HEK293 (cell line): ENCODE results near the gene HINT3.

Source experiments
- ELK4 ChIP-seq: IDR thresholded peaks from 2 replicates; pipeline ENCODE4 v1.6.1; 2011; ENCODE audit warnings: mild to moderate bottlenecking, low read depth, low read length, borderline replicate concordance
- KLF10 ChIP-seq: fragments of 450-650 bp; IDR thresholded peaks from 2 replicates; pipeline ENCODE4 v1.5.1; 2018; ENCODE audit warnings: missing biosample characterization, mild to moderate bottlenecking, missing genetic modification characterization
- KLF16 ChIP-seq: fragments of 450-650 bp; formaldehyde crosslinking; IDR thresholded peaks from 2 replicates; pipeline ENCODE4 v1.5.1; 2017; ENCODE audit warnings: missing biosample characterization, missing genetic modification characterization
- KLF9 ChIP-seq: fragments of 450-650 bp; formaldehyde crosslinking; IDR thresholded peaks from 2 replicates; pipeline ENCODE4 v1.5.1; 2016; ENCODE audit warnings: missing biosample characterization, missing genetic modification characterization, low read depth
- PATZ1 ChIP-seq: fragments of 450-650 bp; formaldehyde crosslinking; IDR thresholded peaks from 2 replicates; pipeline ENCODE4 v1.5.1; 2016; ENCODE audit warnings: missing biosample characterization, missing genetic modification characterization
- PRDM10 ChIP-seq: fragments of 450-650 bp; formaldehyde crosslinking; IDR thresholded peaks from 2 replicates; pipeline ENCODE4 v1.5.1; 2016; ENCODE audit warnings: missing biosample characterization, missing genetic modification characterization
- SCRT2 ChIP-seq: fragments of 450-650 bp; formaldehyde crosslinking; IDR thresholded peaks from 2 replicates; pipeline ENCODE4 v1.5.1; 2016; ENCODE audit warnings: missing biosample characterization, missing genetic modification characterization
- ZBTB11 ChIP-seq: fragments of 450-650 bp; formaldehyde crosslinking; conservative IDR thresholded peaks from 2 replicates; pipeline ENCODE4 v1.5.1; 2016; ENCODE audit warnings: low read depth, missing biosample characterization, missing genetic modification characterization
- ZNF10 ChIP-seq: fragments of 450-650 bp; formaldehyde crosslinking; IDR thresholded peaks from 2 replicates; pipeline ENCODE4 v1.5.1; 2017; ENCODE audit warnings: missing biosample characterization, missing genetic modification characterization
- ZNF133 ChIP-seq: fragments of 450-650 bp; formaldehyde crosslinking; IDR thresholded peaks from 2 replicates; pipeline ENCODE4 v1.5.1; 2016; ENCODE audit warnings: missing biosample characterization, missing genetic modification characterization
- ZNF146 ChIP-seq: fragments of 450-650 bp; formaldehyde crosslinking; IDR thresholded peaks from 2 replicates; pipeline ENCODE4 v1.5.1; 2016; ENCODE audit warnings: missing biosample characterization, missing genetic modification characterization
- ZNF335 ChIP-seq: fragments of 450-650 bp; formaldehyde crosslinking; conservative IDR thresholded peaks from 2 replicates; pipeline ENCODE4 v1.5.1; 2016; ENCODE audit warnings: missing biosample characterization, missing genetic modification characterization
- ZNF362 ChIP-seq: fragments of 450-650 bp; formaldehyde crosslinking; IDR thresholded peaks from 2 replicates; pipeline ENCODE4 v1.5.1; 2016; ENCODE audit warnings: missing biosample characterization, missing genetic modification characterization
- ZNF391 ChIP-seq: fragments of 450-650 bp; formaldehyde crosslinking; IDR thresholded peaks from 2 replicates; pipeline ENCODE4 v1.5.1; 2016; ENCODE audit warnings: low read depth, missing biosample characterization, missing genetic modification characterization, borderline replicate concordance
- ZNF518A ChIP-seq: fragments of 450-650 bp; formaldehyde crosslinking; conservative IDR thresholded peaks from 2 replicates; pipeline ENCODE4 v1.5.1; 2016; ENCODE audit warnings: low read depth, missing biosample characterization, missing genetic modification characterization
- ZNF529 ChIP-seq: fragments of 450-650 bp; formaldehyde crosslinking; IDR thresholded peaks from 2 replicates; pipeline ENCODE4 v1.5.1; 2017; ENCODE audit warnings: missing genetic modification characterization, missing biosample characterization; ENCODE audit not compliant: insufficient replicate concordance
- ZNF560 ChIP-seq: fragments of 450-650 bp; formaldehyde crosslinking; IDR thresholded peaks from 2 replicates; pipeline ENCODE4 v1.5.1; 2017; ENCODE audit warnings: missing biosample characterization, missing genetic modification characterization, borderline replicate concordance
- ZNF610 ChIP-seq: fragments of 450-650 bp; formaldehyde crosslinking; IDR thresholded peaks from 2 replicates; pipeline ENCODE4 v1.5.1; 2016; ENCODE audit warnings: missing biosample characterization, missing genetic modification characterization, borderline replicate concordance
- ZNF692 ChIP-seq: fragments of 450-650 bp; formaldehyde crosslinking; IDR thresholded peaks from 2 replicates; pipeline ENCODE4 v1.5.1; 2016; ENCODE audit warnings: missing biosample characterization, missing genetic modification characterization

Gene HINT3

GRCh38 chr6:125986301-125987025 lies 29.9 kb downstream of the HINT3 start, which contains the start of gene TRMT11 (continued):
- TF ChIP-seq ZBTB11 (tag by site-specific recombination) (peak; percentile 95), PRDM10 (no peak), ELK4 (peak; percentile 35; the same call in 1 of the 2 replicates), ZNF518A (tag by site-specific recombination) (peak; percentile 84), SCRT2 (tag by site-specific recombination) (peak; percentile 96), ZNF362 (no peak), ZNF335 (peak; percentile 99), PATZ1 (tag by site-specific recombination) (0 out of 2 replicates have a peak, but pooled peaks have one; percentile 52), KLF10 (tag by site-specific recombination) (no peak; the same call in 1 of the 2 replicates), ZNF529 (tag by site-specific recombination) (no peak), ZNF391 (tag by site-specific recombination) (peak; percentile 73; the same call in 1 of the 2 replicates), ZNF610 (peak; percentile 58; the same call in 1 of the 2 replicates), KLF16 (tag by site-specific recombination) (peak; percentile 48; the same call in 1 of the 2 replicates), ZNF146 (tag by site-specific recombination) (no peak), ZNF10 (tag by site-specific recombination) (peak; percentile 37; the same call in 1 of the 2 replicates), ZNF560 (tag by site-specific recombination) (no peak), ZNF133 (tag by site-specific recombination) (no peak), ZNF692 (tag by site-specific recombination) (peak; percentile 69; the same call in 1 of the 2 replicates), KLF9 (tag by site-specific recombination) (0 out of 2 replicates have a peak, but pooled peaks have one; percentile 41)
